H1 (cell line): Measurements from ENCODE around the gene ACOT6. TPM values are rescaled to one million over a fixed set of nuclear protein-coding genes. Genes with fewer than 3 reads are reported as not detected.

Experiments
- CTCF ChIA-PET: fragments of 300-600 bp; sonication (Branson Sonifier 250); formaldehyde crosslinking; loops from one replicate; lab custom pipeline; 2021; ENCODE audit not compliant: partially characterized antibody; lab: Charles Lee
- POLR2A ChIA-PET: fragments of 300-600 bp; sonication (Branson Sonifier 250); formaldehyde crosslinking; loops from one replicate; lab custom pipeline; 2021; ENCODE audit warnings: inconsistent platforms; ENCODE audit not compliant: partially characterized antibody; lab: Charles Lee
- DNase-seq, 2 experiments: peaks; one replicate each; pipeline versions ENCODE4 v3.0.0 to v3.0.0-alpha.2; 2010 to 2022; ENCODE audit warnings: low spot score in 2 of 2, low read depth in 1 of 2, mixed read lengths in 1 of 2
- FAIRE-seq: peaks from 2 replicates; lab custom pipeline; 2011; peaks lifted over from hg19 to GRCh38; lab: Jason Lieb, UNC
- H2AFZ ChIP-seq: 2 replicates; pipeline ENCODE4 v1.8.1; 2012; ENCODE audit warnings: low read length, inconsistent platforms
- H2AK5ac ChIP-seq: 2 replicates; pipeline ENCODE4 v1.6.1; 2013; ENCODE audit warnings: low read depth, low read length
- H2BK120ac ChIP-seq: replicated peaks from 2 replicates; pipeline ENCODE3; 2013; ENCODE audit warnings: low read depth, low read length, inconsistent platforms
- H2BK12ac ChIP-seq: 2 replicates; pipeline ENCODE4 v1.6.1; 2013; ENCODE audit warnings: low read depth, low read length
- H2BK15ac ChIP-seq: 2 replicates; pipeline ENCODE4 v1.6.1; 2013; ENCODE audit warnings: low read length
- H2BK20ac ChIP-seq: 2 replicates; pipeline ENCODE4 v1.6.1; 2013; ENCODE audit warnings: low read length
- H2BK5ac ChIP-seq: 2 replicates; pipeline ENCODE4 v1.6.1; 2013; ENCODE audit warnings: low read depth, low read length
- H3K14ac ChIP-seq: 2 replicates; pipeline ENCODE4 v1.6.1; 2013; ENCODE audit warnings: inconsistent platforms; ENCODE audit not compliant: insufficient read length
- H3K18ac ChIP-seq: 2 replicates; pipeline ENCODE4 v1.6.1; 2013; ENCODE audit warnings: low read length; ENCODE audit errors: extremely low read depth
- H3K23ac ChIP-seq: 2 replicates; pipeline ENCODE4 v1.6.1; 2013; ENCODE audit warnings: inconsistent platforms; ENCODE audit not compliant: insufficient read length
- H3K23me2 ChIP-seq: 2 replicates; pipeline ENCODE4 v1.6.1; 2013; ENCODE audit warnings: low read depth, low read length
- H3K27ac ChIP-seq: 2 replicates; pipeline ENCODE4 v1.6.1; 2011; ENCODE audit warnings: low read depth, low read length, inconsistent platforms
- H3K27me3 ChIP-seq, 4 experiments: replicated peaks in 1 of 4; 1 replicate in 1 of 4; 2 replicates in 3 of 4; pipeline versions ENCODE4 v1.6.1 to v1.8.1; 2011 to 2013; ENCODE audit warnings: low read length in 3 of 4, mild to moderate bottlenecking in 3 of 4, inconsistent platforms in 2 of 4, mixed read lengths in 2 of 4, moderate library complexity in 1 of 4; ENCODE audit not compliant: control insufficient read depth in 3 of 4, insufficient read depth in 3 of 4; ENCODE audit errors: extremely low read depth in 1 of 4
- H3K36me3 ChIP-seq, 4 experiments: 2 replicates each; pipeline versions ENCODE4 v1.6.1 to v1.8.1; 2011 to 2013; ENCODE audit warnings: mild to moderate bottlenecking in 4 of 4, low read length in 3 of 4, moderate library complexity in 2 of 4, control low read depth in 1 of 4, inconsistent platforms in 1 of 4; ENCODE audit not compliant: insufficient read depth in 4 of 4, control insufficient read depth in 2 of 4
- H3K4ac ChIP-seq: replicated peaks from 2 replicates; pipeline ENCODE3; 2013; ENCODE audit warnings: low read length, low read depth, mixed read lengths, inconsistent platforms; ENCODE audit not compliant: insufficient read length
- H3K4me1 ChIP-seq, 4 experiments: replicated peaks in 1 of 4; 1 replicate in 1 of 4; 2 replicates in 3 of 4; pipeline versions ENCODE4 v1.6.1 to v1.8.1; 2011 to 2013; ENCODE audit warnings: low read length in 3 of 4, inconsistent platforms in 2 of 4, mixed read lengths in 1 of 4; ENCODE audit not compliant: insufficient read depth in 4 of 4, control insufficient read depth in 3 of 4
- H3K4me2 ChIP-seq, 2 experiments: 2 replicates each; pipeline versions ENCODE4 v1.6.1 to v1.8.1; 2011 to 2013; ENCODE audit warnings: low read depth in 2 of 2, low read length in 2 of 2, control low read depth in 1 of 2, inconsistent platforms in 1 of 2, mild to moderate bottlenecking in 1 of 2; ENCODE audit not compliant: insufficient read depth in 1 of 2
- H3K4me3 ChIP-seq, 4 experiments: fragments of 200-600, 300-600 bp in 1 of 4; sonication (generic), shearing (Covaris generic), sonication (Bioruptor Twin) in 1 of 4; 2 replicates each; pipeline versions ENCODE4 v1.5.1 to v1.8.1; 2011 to 2016; ENCODE audit warnings: low read length in 4 of 4, low read depth in 3 of 4, control low read depth in 2 of 4, inconsistent platforms in 2 of 4, mild to moderate bottlenecking in 2 of 4, mixed read lengths in 1 of 4, moderate library complexity in 1 of 4; ENCODE audit not compliant: insufficient read depth in 2 of 4; ENCODE audit errors: extremely low read depth in 1 of 4
- H3K56ac ChIP-seq: replicated peaks from 2 replicates; pipeline ENCODE3; 2013; ENCODE audit warnings: low read depth, mild to moderate bottlenecking, mixed read lengths, low read length, inconsistent platforms; ENCODE audit not compliant: insufficient read length
- H3K79me1 ChIP-seq: 2 replicates; pipeline ENCODE4 v1.6.1; 2013; ENCODE audit warnings: low read depth, low read length, control low read depth
- H3K79me2 ChIP-seq, 2 experiments: 2 replicates each; pipeline versions ENCODE4 v1.6.1 to v1.8.1; 2012 to 2013; ENCODE audit warnings: low read length in 2 of 2, mild to moderate bottlenecking in 2 of 2, inconsistent platforms in 1 of 2; ENCODE audit not compliant: insufficient read depth in 2 of 2, control insufficient read depth in 1 of 2
- H3K9ac ChIP-seq, 4 experiments: replicated peaks in 1 of 4; 1 replicate in 1 of 4; 2 replicates in 3 of 4; pipeline versions ENCODE4 v1.6.1 to v1.8.1; 2011 to 2013; ENCODE audit warnings: low read depth in 3 of 4, low read length in 3 of 4, control low read depth in 2 of 4, mild to moderate bottlenecking in 2 of 4, moderate library complexity in 2 of 4, inconsistent platforms in 1 of 4; ENCODE audit errors: extremely low read depth in 1 of 4
- H3K9me3 ChIP-seq, 2 experiments: 2 replicates each; pipeline versions ENCODE4 v1.6.1 to v1.8.1; 2012 to 2013; ENCODE audit warnings: mild to moderate bottlenecking in 2 of 2, moderate library complexity in 2 of 2, control low read depth in 1 of 2, inconsistent platforms in 1 of 2, low read depth in 1 of 2, low read length in 1 of 2, mixed read lengths in 1 of 2; ENCODE audit not compliant: insufficient read depth in 2 of 2
- H4K20me1 ChIP-seq, 2 experiments: replicated peaks in 1 of 2; 2 replicates each; pipeline versions ENCODE3 to v1.8.1; 2011 to 2013; ENCODE audit warnings: inconsistent platforms in 2 of 2, low read length in 2 of 2, mild to moderate bottlenecking in 1 of 2; ENCODE audit not compliant: insufficient read depth in 2 of 2, control insufficient read depth in 1 of 2
- H4K5ac ChIP-seq: 2 replicates; pipeline ENCODE4 v1.6.1; 2013; ENCODE audit warnings: low read length, low read depth, mixed read lengths, inconsistent platforms; ENCODE audit not compliant: insufficient read length
- H4K8ac ChIP-seq: 2 replicates; pipeline ENCODE4 v1.8.0; 2013; ENCODE audit warnings: mild to moderate bottlenecking, moderate library complexity, low read length, inconsistent platforms; ENCODE audit not compliant: insufficient read depth; ENCODE audit errors: extremely low read depth
- H4K91ac ChIP-seq: replicated peaks from 2 replicates; pipeline ENCODE3; 2013; ENCODE audit warnings: low read length, mixed read lengths, inconsistent platforms; ENCODE audit not compliant: insufficient read length
- CREB1 ChIP-seq: IDR thresholded peaks from 2 replicates; pipeline ENCODE4 v1.6.1; 2012; ENCODE audit warnings: inconsistent platforms
- JUN ChIP-seq: IDR thresholded peaks from 2 replicates; pipeline ENCODE4 v1.6.1; 2011; ENCODE audit warnings: low read depth, mild to moderate bottlenecking, improper control_type of control experiment, low read length
- POLR2A ChIP-seq, 2 experiments: IDR thresholded peaks; 1 replicate in 1 of 2; 2 replicates in 1 of 2; pipeline ENCODE4 v1.6.1; 2011; ENCODE audit warnings: low read depth in 2 of 2, low read length in 2 of 2, mild to moderate bottlenecking in 2 of 2; ENCODE audit errors: control extremely low read depth in 1 of 2
- RAD21 ChIP-seq, 2 experiments: IDR thresholded peaks in 1 of 2; conservative IDR thresholded peaks in 1 of 2; 2 replicates each; pipeline ENCODE4 v1.6.1; 2011; ENCODE audit warnings: low read depth in 2 of 2, low read length in 2 of 2, improper control_type of control experiment in 1 of 2, inconsistent platforms in 1 of 2, mild to moderate bottlenecking in 1 of 2, moderate library complexity in 1 of 2
- RNF2 ChIP-seq: fragments of 200-900, 300-1000 bp; sonication (generic); IDR thresholded peaks from 2 replicates; pipeline ENCODE4 v1.7.1; 2016; ENCODE audit warnings: borderline replicate concordance, low read depth, mild to moderate bottlenecking, antibody characterized with exemption, low read length; ENCODE audit not compliant: poor library complexity, severe bottlenecking; ENCODE audit errors: missing control alignments
- SUZ12 ChIP-seq: fragments of 200-600 bp; sonication (generic); IDR thresholded peaks from 2 replicates; pipeline ENCODE4 v1.6.1; 2012; ENCODE audit warnings: mild to moderate bottlenecking, inconsistent platforms, low read length, moderate library complexity, mixed read lengths
- TAF1 ChIP-seq: IDR thresholded peaks from 2 replicates; pipeline ENCODE4 v1.6.1; 2011; ENCODE audit warnings: mild to moderate bottlenecking, low read depth, low read length
- TEAD4 ChIP-seq: IDR thresholded peaks from 2 replicates; pipeline ENCODE4 v1.6.1; 2012; ENCODE audit warnings: low read depth, low read length, inconsistent platforms, mixed read lengths
- YY1 ChIP-seq: IDR thresholded peaks from 2 replicates; pipeline ENCODE4 v1.6.1; 2011; ENCODE audit warnings: low read depth, mild to moderate bottlenecking, low read length
- ZNF274 ChIP-seq: IDR thresholded peaks from 2 replicates; pipeline ENCODE4 v1.7.0; 2012; ENCODE audit warnings: low read length, borderline replicate concordance; ENCODE audit errors: extremely low read depth
- WGBS, 2 experiments: shearing (Covaris generic) in 1 of 2; methylation state at CpG; one replicate each; pipeline versions ENCODE4 v1.1.6 to v1.1.7; 2013 to 2015; ENCODE audit warnings: low lambda C conversion rate in 2 of 2, mixed read lengths in 2 of 2, inconsistent platforms in 1 of 2, low coverage in 1 of 2, missing lambda C conversion rate in 1 of 2; ENCODE audit not compliant: insufficient replicate concordance in 2 of 2, insufficient coverage in 1 of 2, insufficient read length in 1 of 2; ENCODE audit errors: extremely low coverage in 1 of 2, missing lambda C conversion rate in 1 of 2; 5-methylcytosine and 5-hydroxymethylcytosine counted together
- polyA plus RNA-seq, 7 experiments: library from polyadenylated mRNA; depleted of rRNA in 3 of 7; stranded (reverse) in 5 of 7; unstranded in 2 of 7; fragments of >200 nt in 5 of 7; fragments of 200-250 nt in 2 of 7; gene quantifications; 1 replicate in 5 of 7; 2 replicates in 1 of 7; 4 replicates in 1 of 7; pipeline versions ENCODE4 v1.2.1 to v1.2.3, GENCODE V29; 2011 to 2013; ENCODE audit warnings: missing spikeins in 2 of 7, mixed read lengths in 2 of 7
- total RNA-seq: library from RNA; stranded (reverse); fragmentation: NEBNext Ultra II Directional; extraction: Animal tissue kit (Norgen Biotek cat#: 25700); gene quantifications from 2 replicates; pipeline ENCODE4 v1.2.1, GENCODE V29; 2021

ACOT6 gene
- total and polyA plus RNA-seq, 2 of the 8 experiments (the other 6 are each of a cell fraction or from before 2014, with no cell fraction given): not detected

- Histone ChIP-seq H4K20me1 (no peaks in the 10 kb centered on the region), H2BK20ac (no peak overlapping the region), H4K5ac (no peak overlapping the region), H3K4me2 (no peak overlapping the region), H3K4me1 (no peaks in the 10 kb centered on the region), H3K79me1 (no peaks in the 10 kb centered on the region), H3K9ac (no peak overlapping the region), H3K23me2 (no peaks in the 10 kb centered on the region), H2BK12ac (no peak overlapping the region), H3K4me3 (no peak overlapping the region), H2AK5ac (no peak overlapping the region), H3K56ac (no peak overlapping the region), H2BK15ac (no peak overlapping the region), H2AFZ (no peak overlapping the region), H4K8ac (no peak overlapping the region), H2BK120ac (no peak overlapping the region), H3K79me2 (no peaks in the 10 kb centered on the region), H2BK5ac (no peak overlapping the region), H3K4ac (no peak overlapping the region), H3K27me3 (no peaks in the 10 kb centered on the region), H3K23ac (no peak overlapping the region), H4K91ac (no peak overlapping the region), H3K36me3 (no peaks in the 10 kb centered on the region; a peak in 1 of 8 replicates), H3K14ac (no peak overlapping the region), H3K27ac (no peak overlapping the region), H3K18ac (no peak overlapping the region), H3K9me3 (no peaks in the 10 kb centered on the region)
- FAIRE-seq: no peak
- ChIA-PET POLR2A (interaction anchor here (0.8 kb wide), 1 partner anchor 12 kb away, joined by 3 read pairs; no protein-coding TSS in a partner anchor), CTCF (interaction anchor here (0.9 to 1.5 kb wide), 7 partner anchors 8 to 67 kb away, joined by 3 to 6 read pairs (median 3); no protein-coding TSS in a partner anchor)
- WGBS, 2 experiments: 90% methylated on average over 2 of the region's 2 CpGs; no CpG with 5 or more reads in 1 of the 2 experiments
- no peak for DNase-seq
- TF ChIP-seq TEAD4: no peak
- TF ChIP-seq ZNF274: no peak
- no peak for TF ChIP-seq RAD21 (IDR thresholded peaks at IDR 0.05 in 1 of 2, conservative IDR thresholded peaks at IDR 0.05 in 1 of 2; ENCODE audit: low read depth in 2 of 2, low read length in 2 of 2)
- no peak for TF ChIP-seq SUZ12
- no peak for TF ChIP-seq POLR2A (IDR thresholded peaks at IDR 0.05; ENCODE audit: control extremely low read depth in 1 of 2, low read depth in 2 of 2, low read length in 2 of 2)
- no peak for TF ChIP-seq RNF2
- no peak for TF ChIP-seq JUN
- no peak for TF ChIP-seq TAF1
- no peak for TF ChIP-seq YY1
- TF ChIP-seq CREB1: no peak
Measured at GRCh38 chr14:73661872-73662271, 49.6 kb downstream of the ACOT6 start.
